Uterus (tissue), 4 donors: ENCODE data around the gene NEURL1. TPM values are rescaled to one million over a fixed set of nuclear protein-coding genes. Genes with fewer than 3 reads are reported as not detected.

ENCODE experiments used
- DNase-seq, 2 donors: peaks; one replicate each; pipeline ENCODE4 v3.0.0-alpha.2; 2019 to 2020
- H3K27ac ChIP-seq, 2 donors: fragments of 200-600 bp; sonication (generic); 1 replicate in 1 of 2; 2 replicates in 1 of 2; pipeline ENCODE4 v1.5.1; 2016 to 2018
- H3K27me3 ChIP-seq, 2 donors: fragments of 200-600 bp; sonication (generic); one replicate each; pipeline ENCODE4 v1.5.1; 2018 to 2019; ENCODE audit warnings: control low read depth in 1 of 2
- H3K36me3 ChIP-seq, 2 donors: fragments of 200-600 bp; sonication (generic); one replicate each; pipeline ENCODE4 v1.5.1; 2019; ENCODE audit warnings: control low read depth in 1 of 2
- H3K4me1 ChIP-seq, 2 donors: fragments of 200-600 bp; sonication (generic); one replicate each; pipeline ENCODE4 v1.5.1; 2018 to 2019; ENCODE audit warnings: control low read depth in 1 of 2
- H3K4me3 ChIP-seq, 2 donors: fragments of 200-600 bp; sonication (generic); 1 replicate in 1 of 2; 2 replicates in 1 of 2; pipeline ENCODE4 v1.5.1; 2018 to 2019; ENCODE audit warnings: mild to moderate bottlenecking in 1 of 2
- H3K9me3 ChIP-seq, 2 donors: fragments of 200-600 bp; sonication (generic); one replicate each; pipeline ENCODE4 v1.5.1; 2019; ENCODE audit warnings: control low read depth in 1 of 2
- CTCF ChIP-seq, 4 experiments: fragments of 200-600 bp in 2 of 4; fragments of 450-650 bp in 2 of 4; sonication (generic) in 2 of 4; IDR thresholded peaks; one replicate each; pipeline ENCODE4 v1.5.1; 2016 to 2019; ENCODE audit warnings: antibody characterized with exemption in 4 of 4, mild to moderate bottlenecking in 2 of 4, moderate library complexity in 1 of 4
- POLR2A ChIP-seq, 2 donors: fragments of 450-650 bp; IDR thresholded peaks; one replicate each; pipeline ENCODE4 v1.6.1; 2016; ENCODE audit warnings: antibody characterized with exemption in 2 of 2, mild to moderate bottlenecking in 1 of 2, moderate library complexity in 1 of 2
- intact Hi-C: fragments of 100-400 bp; cut with DNase I; formaldehyde crosslinking; loops from one replicate; pipeline ENCODE4 v1.15.1; 2023; ENCODE audit warnings: low total_unique reads
- total RNA-seq, 4 donors: library from RNA; depleted of rRNA in 3 of 4; stranded (reverse); fragments of >200 nt in 3 of 4; gene quantifications; one replicate each; pipeline versions ENCODE4 v1.1.0 to v1.2.4, GENCODE V29; 2014 to 2023
- donor health status: DM: yes; HTN: yes; CAD: no.

Gene NEURL1
- total RNA-seq, 4 donors from 2014 or later: 3.8 to 46.1 (median 14.1) TPM

- no peaks in the 10 kb centered on the region for H3K27me3 ChIP-seq
- DNase-seq: no peak
- no peaks in the 10 kb centered on the region for H3K36me3 ChIP-seq
- intact Hi-C loops: no loop called here
- H3K9me3 ChIP-seq: no peaks in the 10 kb centered on the region
- no peak for TF ChIP-seq CTCF (IDR thresholded peaks at IDR 0.05)
- TF ChIP-seq POLR2A (IDR thresholded peaks at IDR 0.05): no peak
- H3K27ac ChIP-seq: peak overlapping the region; percentile 85 to 94
- H3K4me1 ChIP-seq: peaks cover 12 to 15% of the 10 kb centered on the region in 2 donors
- H3K4me3 ChIP-seq: no peak overlapping the region
Observed at GRCh38 chr10:103571656-103571975, 78.1 kb downstream of the NEURL1 start.

- no peak overlapping the region for H3K4me3 ChIP-seq
- H3K36me3 ChIP-seq: no peaks in the 10 kb centered on the region
- H3K9me3 ChIP-seq: no peaks in the 10 kb centered on the region
- intact Hi-C loops: no loop called here
- H3K27ac ChIP-seq: peak overlapping the region; percentile 85 to 94
- DNase-seq: no peak
- no peaks in the 10 kb centered on the region for H3K27me3 ChIP-seq
- H3K4me1 ChIP-seq: peaks cover 12 to 15% of the 10 kb centered on the region in 2 donors
- TF ChIP-seq CTCF (IDR thresholded peaks at IDR 0.05) (no peak), POLR2A (IDR thresholded peaks at IDR 0.05) (no peak)
Observed at GRCh38 chr10:103572347-103573204, 79.1 kb downstream of the NEURL1 start.

- no peak overlapping the region for H3K4me3 ChIP-seq
- H3K27ac ChIP-seq: peak overlapping the region; percentile 85 to 94
- DNase-seq: peak in 1 of 2 donors; percentile 71
- no peaks in the 10 kb centered on the region for H3K36me3 ChIP-seq
- TF ChIP-seq CTCF (IDR thresholded peaks at IDR 0.05) (no peak), POLR2A (IDR thresholded peaks at IDR 0.05) (no peak)
- H3K27me3 ChIP-seq: no peaks in the 10 kb centered on the region
- intact Hi-C loops: no loop called here
- no peaks in the 10 kb centered on the region for H3K9me3 ChIP-seq
- peaks cover 11 to 15% of the 10 kb centered on the region in 2 donors for H3K4me1 ChIP-seq
Observed at GRCh38 chr10:103573205-103573487, 79.6 kb downstream of the NEURL1 start.

DNA sequence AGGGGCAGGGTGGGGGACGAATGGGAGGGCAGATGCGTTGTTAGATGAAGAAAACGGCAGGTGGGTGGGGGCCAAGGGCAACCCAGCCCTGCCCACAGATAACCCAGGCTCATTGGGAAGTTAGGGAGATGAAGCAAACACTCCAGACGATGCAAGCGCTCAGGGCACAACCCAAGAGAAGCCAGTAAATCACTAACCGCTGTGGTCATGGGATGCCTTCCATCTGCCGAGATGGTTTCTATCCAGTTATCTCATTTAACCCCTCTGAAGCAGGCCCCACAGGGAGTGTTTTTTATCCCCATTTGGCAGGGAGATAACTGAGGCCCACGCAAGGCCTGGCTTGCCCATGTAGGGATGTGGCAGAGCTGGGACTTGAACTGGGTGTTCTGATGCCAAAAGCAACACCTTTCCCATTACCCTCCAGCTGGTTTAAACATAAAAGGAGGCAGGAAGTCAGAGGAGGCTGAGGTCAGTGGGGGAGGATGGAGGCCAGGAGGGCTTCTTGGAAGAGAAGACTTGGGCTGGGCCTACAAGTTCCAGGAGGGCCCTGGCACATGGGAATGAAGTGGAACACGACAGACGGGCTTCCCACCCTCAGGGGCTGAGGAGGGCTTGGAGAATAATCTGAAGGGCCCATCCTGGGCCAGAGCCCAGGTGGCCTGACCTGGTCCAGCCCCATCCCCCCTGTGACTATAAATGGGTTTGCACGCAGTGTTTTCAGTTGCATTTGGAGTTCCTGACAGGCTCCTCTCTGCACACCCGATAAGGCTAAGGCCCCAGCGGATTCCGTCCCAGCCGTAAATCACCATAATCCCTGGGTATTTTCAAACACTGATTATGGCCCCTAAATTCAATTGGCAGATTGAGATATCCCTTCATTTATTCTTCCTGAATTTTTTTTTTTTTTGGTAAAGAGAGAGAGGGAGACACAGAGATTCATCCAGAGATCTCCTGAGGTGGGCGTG is 80.9 kb downstream of the NEURL1 start:
- Histone ChIP-seq H3K4me3 (no peak overlapping the region), H3K9me3 (no peaks in the 10 kb centered on the region), H3K36me3 (no peaks in the 10 kb centered on the region), H3K27ac (peak overlapping the region; percentile 85 to 94), H3K4me1 (peaks cover 7 to 15% of the 10 kb centered on the region in 2 donors), H3K27me3 (no peaks in the 10 kb centered on the region)
- DNase-seq: peak; percentile 56 to 84
- intact Hi-C loops: no loop called here
- TF ChIP-seq POLR2A (IDR thresholded peaks at IDR 0.05) (no peak), CTCF (IDR thresholded peaks at IDR 0.05) (no peak)
